HEK293 (cell line): Measurements from ENCODE around the gene MALT1.

ENCODE experiments used
- CTCF ChIA-PET: fragments of 350-600 bp; formaldehyde crosslinking; extraction: SDS; loops from one replicate; lab custom pipeline; 2021; ENCODE audit warnings: antibody characterized with exemption; lab: Yijun Ruan, JAX
- POLR2A ChIA-PET: fragments of 300-600 bp; formaldehyde crosslinking; extraction: SDS; loops from one replicate; lab custom pipeline; 2020; ENCODE audit warnings: antibody characterized with exemption, inconsistent platforms; lab: Yijun Ruan, JAX
- H3K27ac ChIP-seq: fragments of 200-500 bp; sonication (Bioruptor generic); 2 replicates; pipeline ENCODE4 v1.5.1; 2014; ENCODE audit warnings: low read depth, low read length, control low read depth, inconsistent platforms; ENCODE audit errors: extremely low read depth
- H3K36me3 ChIP-seq, 2 experiments: fragments of 200-500 bp in 1 of 2; sonication (Bioruptor generic) in 1 of 2; 1 replicate in 1 of 2; 2 replicates in 1 of 2; pipeline ENCODE4 v1.5.1; 2014 to 2017; ENCODE audit warnings: inconsistent platforms in 2 of 2, low read length in 2 of 2; ENCODE audit not compliant: control insufficient read depth in 2 of 2, insufficient read depth in 1 of 2
- H3K4me1 ChIP-seq: fragments of 200-500 bp; sonication (Bioruptor generic); 2 replicates; pipeline ENCODE4 v1.5.1; 2014; ENCODE audit warnings: mild to moderate bottlenecking, low read length, inconsistent platforms; ENCODE audit not compliant: control insufficient read depth, insufficient read depth
- H3K4me3 ChIP-seq: 2 replicates; pipeline ENCODE4 v1.5.1; 2011; ENCODE audit warnings: low read depth, mild to moderate bottlenecking, control low read depth, low read length, moderate library complexity
- H3K9me3 ChIP-seq: fragments of 200-500 bp; sonication (Bioruptor generic); 2 replicates; pipeline ENCODE4 v1.5.1; 2014; ENCODE audit warnings: low read depth, low read length, inconsistent platforms; ENCODE audit not compliant: control insufficient read depth, insufficient read depth
- GLI4 ChIP-seq: fragments of 450-650 bp; formaldehyde crosslinking; IDR thresholded peaks from 2 replicates; pipeline ENCODE4 v1.5.1; 2016; ENCODE audit warnings: missing biosample characterization, missing genetic modification characterization
- SETDB1 ChIP-seq: IDR thresholded peaks from one replicate; pipeline ENCODE4 v1.6.1; 2017; ENCODE audit warnings: mild to moderate bottlenecking, low read length, moderate library complexity, mixed read lengths; ENCODE audit not compliant: insufficient read length
- SP3 ChIP-seq: fragments of 450-650 bp; formaldehyde crosslinking; IDR thresholded peaks from 2 replicates; pipeline ENCODE4 v1.5.1; 2016; ENCODE audit warnings: missing biosample characterization, missing genetic modification characterization
- YY2 ChIP-seq: fragments of 450-650 bp; formaldehyde crosslinking; IDR thresholded peaks from 2 replicates; pipeline ENCODE4 v1.5.1; 2016; ENCODE audit warnings: missing biosample characterization, missing genetic modification characterization
- ZBTB48 ChIP-seq: fragments of 450-650 bp; formaldehyde crosslinking; IDR thresholded peaks from 2 replicates; pipeline ENCODE4 v1.5.1; 2016; ENCODE audit warnings: missing biosample characterization, missing genetic modification characterization
- ZFHX2 ChIP-seq: fragments of 450-650 bp; formaldehyde crosslinking; conservative IDR thresholded peaks from 2 replicates; pipeline ENCODE4 v1.5.1; 2016; ENCODE audit warnings: missing biosample characterization, missing genetic modification characterization
- ZNF112 ChIP-seq: fragments of 450-650 bp; formaldehyde crosslinking; IDR thresholded peaks from 2 replicates; pipeline ENCODE4 v1.5.0; 2017; ENCODE audit warnings: missing biosample characterization, missing genetic modification characterization
- ZNF274 ChIP-seq, 2 experiments: fragments of 200-500 bp in 1 of 2; fragments of 450-650 bp in 1 of 2; sonication (Bioruptor generic) in 1 of 2; formaldehyde crosslinking in 1 of 2; IDR thresholded peaks; 2 replicates each; pipeline versions ENCODE4 v1.5.1 to v1.6.1; 2014 to 2016; ENCODE audit warnings: borderline replicate concordance in 1 of 2, inconsistent platforms in 1 of 2, low read length in 1 of 2, missing biosample characterization in 1 of 2, missing genetic modification characterization in 1 of 2
- ZNF302 ChIP-seq: fragments of 450-650 bp; formaldehyde crosslinking; IDR thresholded peaks from 2 replicates; pipeline ENCODE4 v1.5.1; 2016; ENCODE audit warnings: missing biosample characterization, missing genetic modification characterization, low read depth
- ZNF324 ChIP-seq: fragments of 450-650 bp; formaldehyde crosslinking; IDR thresholded peaks from 2 replicates; pipeline ENCODE4 v1.5.1; 2016; ENCODE audit warnings: missing biosample characterization, missing genetic modification characterization
- ZNF335 ChIP-seq: fragments of 450-650 bp; formaldehyde crosslinking; conservative IDR thresholded peaks from 2 replicates; pipeline ENCODE4 v1.5.1; 2016; ENCODE audit warnings: missing biosample characterization, missing genetic modification characterization
- ZNF354C ChIP-seq: fragments of 450-650 bp; formaldehyde crosslinking; IDR thresholded peaks from 2 replicates; pipeline ENCODE4 v1.5.1; 2016; ENCODE audit warnings: missing biosample characterization, missing genetic modification characterization, low read depth, borderline replicate concordance
- ZNF548 ChIP-seq: fragments of 450-650 bp; formaldehyde crosslinking; IDR thresholded peaks from 2 replicates; pipeline ENCODE4 v1.5.1; 2016; ENCODE audit warnings: missing biosample characterization, missing genetic modification characterization
- ZNF555 ChIP-seq: fragments of 450-650 bp; formaldehyde crosslinking; conservative IDR thresholded peaks from 2 replicates; pipeline ENCODE4 v1.5.1; 2017; ENCODE audit warnings: missing biosample characterization, mild to moderate bottlenecking, missing genetic modification characterization, inconsistent platforms
- ZNF561 ChIP-seq: fragments of 450-650 bp; IDR thresholded peaks from 2 replicates; pipeline ENCODE4 v1.5.1; 2018; ENCODE audit warnings: missing biosample characterization, missing genetic modification characterization, borderline replicate concordance
- ZNF571 ChIP-seq: fragments of 450-650 bp; formaldehyde crosslinking; IDR thresholded peaks from 2 replicates; pipeline ENCODE4 v1.5.0; 2017; ENCODE audit warnings: missing biosample characterization, missing genetic modification characterization
- ZNF596 ChIP-seq: fragments of 450-650 bp; IDR thresholded peaks from 2 replicates; pipeline ENCODE4 v1.5.0; 2018; ENCODE audit warnings: missing biosample characterization, mild to moderate bottlenecking, missing genetic modification characterization, moderate library complexity
- ZNF658 ChIP-seq: fragments of 450-650 bp; formaldehyde crosslinking; IDR thresholded peaks from 2 replicates; pipeline ENCODE4; 2016; ENCODE audit warnings: missing biosample characterization, missing genetic modification characterization
- ZNF785 ChIP-seq: fragments of 450-650 bp; formaldehyde crosslinking; IDR thresholded peaks from 2 replicates; pipeline ENCODE4 v1.5.1; 2016; ENCODE audit warnings: missing biosample characterization, missing genetic modification characterization
- ZNF830 ChIP-seq: fragments of 450-650 bp; IDR thresholded peaks from 2 replicates; pipeline ENCODE4 v1.5.0; 2018; ENCODE audit warnings: missing biosample characterization, missing genetic modification characterization, low read depth, mild to moderate bottlenecking, moderate library complexity
- ZSCAN30 ChIP-seq: fragments of 450-650 bp; IDR thresholded peaks from 2 replicates; pipeline ENCODE4 v1.5.1; 2018; ENCODE audit warnings: missing biosample characterization, mild to moderate bottlenecking, missing genetic modification characterization, moderate library complexity
- TF ChIP-seq, protein P1 (sequence below): fragments of 450-650 bp; formaldehyde crosslinking; conservative IDR thresholded peaks from 2 replicates; pipeline ENCODE4 v1.5.1; 2016; ENCODE audit warnings: low read depth, missing biosample characterization, missing genetic modification characterization
- TF ChIP-seq, protein P2 (sequence below): fragments of 450-650 bp; formaldehyde crosslinking; IDR thresholded peaks from 2 replicates; pipeline ENCODE4 v1.5.1; 2016; ENCODE audit warnings: missing biosample characterization, missing genetic modification characterization, borderline replicate concordance

MALT1 gene

GRCh38 chr18:58721566-58722239, 50.4 kb downstream of the MALT1 start:
- Histone ChIP-seq H3K27ac (no peak overlapping the region), H3K36me3 (peaks cover 5 to 23% of the 10 kb centered on the region in 2 experiments; a peak in 2 of 3 replicates), H3K4me3 (no peak overlapping the region), H3K4me1 (no peaks in the 10 kb centered on the region)
- ChIA-PET POLR2A (no interaction called here), CTCF (no interaction called here)
- TF ChIP-seq ZNF785 (tag by site-specific recombination) (no peak), ZNF335 (tag by site-specific recombination) (no peak), ZNF324 (tag by site-specific recombination) (no peak), ZSCAN30 (tag by site-specific recombination) (no peak), ZNF596 (tag by site-specific recombination) (no peak), ZNF658 (no peak), ZNF830 (tag by site-specific recombination) (no peak), ZNF354C (no peak)
- TF ChIP-seq, all 188 proteins: peak for 0
- H3K9me3 ChIP-seq, result no peaks in the 10 kb centered on the region

- CTCF ChIA-PET, result interaction anchor here (0.7 to 2.2 kb wide), 5 partner anchors 40 to 195 kb away, joined by 3 to 7 read pairs (median 3); no protein-coding TSS in a partner anchor
- H3K4me3 ChIP-seq, result no peak overlapping the region
- H3K27ac ChIP-seq, result no peak overlapping the region
- POLR2A ChIA-PET, result no interaction called here
- H3K4me1 ChIP-seq, result 0 out of 2 replicates have a peak, but pooled peaks cover 3% of the 10 kb centered on the region
- H3K9me3 ChIP-seq, result no peaks in the 10 kb centered on the region
- peaks cover 2 to 14% of the 10 kb centered on the region in 2 experiments; a peak in 2 of 3 replicates for H3K36me3 ChIP-seq
- TF ChIP-seq ZFHX2, result no peak
- TF ChIP-seq ZNF302 (tag by site-specific recombination), result no peak
- no peak for TF ChIP-seq ZNF112 (tag by site-specific recombination)
- no peak for TF ChIP-seq GLI4
- TF ChIP-seq, protein P1, sequence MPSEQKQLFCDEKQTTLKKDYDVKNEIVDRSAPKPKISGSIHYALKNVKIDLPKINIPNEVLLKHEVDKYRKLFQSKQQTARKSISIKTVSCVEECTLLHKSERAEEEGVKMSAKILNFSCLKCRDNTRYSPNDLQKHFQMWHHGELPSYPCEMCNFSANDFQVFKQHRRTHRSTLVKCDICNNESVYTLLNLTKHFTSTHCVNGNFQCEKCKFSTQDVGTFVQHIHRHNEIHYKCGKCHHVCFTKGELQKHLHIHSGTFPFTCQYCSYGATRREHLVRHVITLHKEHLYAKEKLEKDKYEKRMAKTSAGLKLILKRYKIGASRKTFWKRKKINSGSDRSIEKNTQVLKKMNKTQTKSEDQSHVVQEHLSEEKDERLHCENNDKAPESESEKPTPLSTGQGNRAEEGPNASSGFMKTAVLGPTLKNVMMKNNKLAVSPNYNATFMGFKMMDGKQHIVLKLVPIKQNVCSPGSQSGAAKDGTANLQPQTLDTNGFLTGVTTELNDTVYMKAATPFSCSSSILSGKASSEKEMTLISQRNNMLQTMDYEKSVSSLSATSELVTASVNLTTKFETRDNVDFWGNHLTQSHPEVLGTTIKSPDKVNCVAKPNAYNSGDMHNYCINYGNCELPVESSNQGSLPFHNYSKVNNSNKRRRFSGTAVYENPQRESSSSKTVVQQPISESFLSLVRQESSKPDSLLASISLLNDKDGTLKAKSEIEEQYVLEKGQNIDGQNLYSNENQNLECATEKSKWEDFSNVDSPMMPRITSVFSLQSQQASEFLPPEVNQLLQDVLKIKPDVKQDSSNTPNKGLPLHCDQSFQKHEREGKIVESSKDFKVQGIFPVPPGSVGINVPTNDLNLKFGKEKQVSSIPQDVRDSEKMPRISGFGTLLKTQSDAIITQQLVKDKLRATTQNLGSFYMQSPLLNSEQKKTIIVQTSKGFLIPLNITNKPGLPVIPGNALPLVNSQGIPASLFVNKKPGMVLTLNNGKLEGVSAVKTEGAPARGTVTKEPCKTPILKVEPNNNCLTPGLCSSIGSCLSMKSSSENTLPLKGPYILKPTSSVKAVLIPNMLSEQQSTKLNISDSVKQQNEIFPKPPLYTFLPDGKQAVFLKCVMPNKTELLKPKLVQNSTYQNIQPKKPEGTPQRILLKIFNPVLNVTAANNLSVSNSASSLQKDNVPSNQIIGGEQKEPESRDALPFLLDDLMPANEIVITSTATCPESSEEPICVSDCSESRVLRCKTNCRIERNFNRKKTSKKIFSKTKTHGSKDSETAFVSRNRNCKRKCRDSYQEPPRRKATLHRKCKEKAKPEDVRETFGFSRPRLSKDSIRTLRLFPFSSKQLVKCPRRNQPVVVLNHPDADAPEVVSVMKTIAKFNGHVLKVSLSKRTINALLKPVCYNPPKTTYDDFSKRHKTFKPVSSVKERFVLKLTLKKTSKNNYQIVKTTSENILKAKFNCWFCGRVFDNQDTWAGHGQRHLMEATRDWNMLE (tag by site-specific recombination), result no peak
- no peak for TF ChIP-seq SP3 (tag by site-specific recombination)
- TF ChIP-seq ZNF274 (IDR thresholded peaks at IDR 0.05; ENCODE audit: low read length), result no peak
- no peak for TF ChIP-seq ZNF274 (tag by site-specific recombination; IDR thresholded peaks at IDR 0.05; ENCODE audit: borderline replicate concordance)
- TF ChIP-seq ZNF555 (tag by site-specific recombination), result no peak
- TF ChIP-seq ZBTB48 (tag by site-specific recombination), result no peak
- TF ChIP-seq ZNF571 (tag by site-specific recombination), result no peak
- TF ChIP-seq, protein P2, sequence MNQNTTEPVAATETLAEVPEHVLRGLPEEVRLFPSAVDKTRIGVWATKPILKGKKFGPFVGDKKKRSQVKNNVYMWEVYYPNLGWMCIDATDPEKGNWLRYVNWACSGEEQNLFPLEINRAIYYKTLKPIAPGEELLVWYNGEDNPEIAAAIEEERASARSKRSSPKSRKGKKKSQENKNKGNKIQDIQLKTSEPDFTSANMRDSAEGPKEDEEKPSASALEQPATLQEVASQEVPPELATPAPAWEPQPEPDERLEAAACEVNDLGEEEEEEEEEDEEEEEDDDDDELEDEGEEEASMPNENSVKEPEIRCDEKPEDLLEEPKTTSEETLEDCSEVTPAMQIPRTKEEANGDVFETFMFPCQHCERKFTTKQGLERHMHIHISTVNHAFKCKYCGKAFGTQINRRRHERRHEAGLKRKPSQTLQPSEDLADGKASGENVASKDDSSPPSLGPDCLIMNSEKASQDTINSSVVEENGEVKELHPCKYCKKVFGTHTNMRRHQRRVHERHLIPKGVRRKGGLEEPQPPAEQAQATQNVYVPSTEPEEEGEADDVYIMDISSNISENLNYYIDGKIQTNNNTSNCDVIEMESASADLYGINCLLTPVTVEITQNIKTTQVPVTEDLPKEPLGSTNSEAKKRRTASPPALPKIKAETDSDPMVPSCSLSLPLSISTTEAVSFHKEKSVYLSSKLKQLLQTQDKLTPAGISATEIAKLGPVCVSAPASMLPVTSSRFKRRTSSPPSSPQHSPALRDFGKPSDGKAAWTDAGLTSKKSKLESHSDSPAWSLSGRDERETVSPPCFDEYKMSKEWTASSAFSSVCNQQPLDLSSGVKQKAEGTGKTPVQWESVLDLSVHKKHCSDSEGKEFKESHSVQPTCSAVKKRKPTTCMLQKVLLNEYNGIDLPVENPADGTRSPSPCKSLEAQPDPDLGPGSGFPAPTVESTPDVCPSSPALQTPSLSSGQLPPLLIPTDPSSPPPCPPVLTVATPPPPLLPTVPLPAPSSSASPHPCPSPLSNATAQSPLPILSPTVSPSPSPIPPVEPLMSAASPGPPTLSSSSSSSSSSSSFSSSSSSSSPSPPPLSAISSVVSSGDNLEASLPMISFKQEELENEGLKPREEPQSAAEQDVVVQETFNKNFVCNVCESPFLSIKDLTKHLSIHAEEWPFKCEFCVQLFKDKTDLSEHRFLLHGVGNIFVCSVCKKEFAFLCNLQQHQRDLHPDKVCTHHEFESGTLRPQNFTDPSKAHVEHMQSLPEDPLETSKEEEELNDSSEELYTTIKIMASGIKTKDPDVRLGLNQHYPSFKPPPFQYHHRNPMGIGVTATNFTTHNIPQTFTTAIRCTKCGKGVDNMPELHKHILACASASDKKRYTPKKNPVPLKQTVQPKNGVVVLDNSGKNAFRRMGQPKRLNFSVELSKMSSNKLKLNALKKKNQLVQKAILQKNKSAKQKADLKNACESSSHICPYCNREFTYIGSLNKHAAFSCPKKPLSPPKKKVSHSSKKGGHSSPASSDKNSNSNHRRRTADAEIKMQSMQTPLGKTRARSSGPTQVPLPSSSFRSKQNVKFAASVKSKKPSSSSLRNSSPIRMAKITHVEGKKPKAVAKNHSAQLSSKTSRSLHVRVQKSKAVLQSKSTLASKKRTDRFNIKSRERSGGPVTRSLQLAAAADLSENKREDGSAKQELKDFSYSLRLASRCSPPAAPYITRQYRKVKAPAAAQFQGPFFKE (tag by site-specific recombination), result no peak
- TF ChIP-seq YY2 (tag by site-specific recombination), result no peak
- no peak for TF ChIP-seq SETDB1
- no peak for TF ChIP-seq ZNF561
- no peak for TF ChIP-seq ZNF548
Observed at GRCh38 chr18:58723810-58724602, 52.7 kb downstream of the MALT1 start.
